CD4-positive, alpha-beta T cell treated with Interleukin-10 for 1 hour (primary cell): ENCODE data around the gene FMN1.

ENCODE experiments used
- DNase-seq: peaks from one replicate; pipeline ENCODE4 v3.0.0-alpha.2; 2020

FMN1 gene

GRCh38 chr15:32844118-32844711 lies 350.3 kb downstream of the FMN1 start:
- DNase-seq = no peak

- no peak for DNase-seq
Observed at GRCh38 chr15:32843219-32843815, 351.2 kb downstream of the FMN1 start.

- no peak for DNase-seq
Observed at GRCh38 chr15:32842081-32842480, 352.4 kb downstream of the FMN1 start.

GRCh38 chr15:32840507-32841245 lies 353.8 kb downstream of the FMN1 start:
- DNase-seq = no peak

- DNase-seq = no peak
Observed at GRCh38 chr15:32838820-32839219, 355.7 kb downstream of the FMN1 start.

GRCh38 chr15:32838338-32838737 lies 356.2 kb downstream of the FMN1 start:
- DNase-seq = no peak

- no peak for DNase-seq
Observed at GRCh38 chr15:32837935-32838334, 356.6 kb downstream of the FMN1 start.

- DNase-seq = no peak
Observed at GRCh38 chr15:32834156-32834555, 360.4 kb downstream of the FMN1 start.

GRCh38 chr15:32833379-32833821 lies 361.1 kb downstream of the FMN1 start:
- no peak for DNase-seq

- DNase-seq = no peak
Observed at GRCh38 chr15:32831485-32831884, 363.0 kb downstream of the FMN1 start.

- no peak for DNase-seq
Observed at GRCh38 chr15:32830241-32830640, 364.3 kb downstream of the FMN1 start.

GRCh38 chr15:32829436-32829835 lies 365.1 kb downstream of the FMN1 start:
- DNase-seq = no peak

GRCh38 chr15:32828507-32829186 lies 365.9 kb downstream of the FMN1 start:
- no peak for DNase-seq

- DNase-seq = no peak
Observed at GRCh38 chr15:32826685-32827084, 367.8 kb downstream of the FMN1 start.

- DNase-seq = no peak
Observed at GRCh38 chr15:32825219-32825618, 369.3 kb downstream of the FMN1 start.

GRCh38 chr15:32824777-32825176 lies 369.7 kb downstream of the FMN1 start:
- DNase-seq = no peak

- DNase-seq = no peak
Observed at GRCh38 chr15:32823750-32824149, 370.8 kb downstream of the FMN1 start.

GRCh38 chr15:32822739-32823138 lies 371.8 kb downstream of the FMN1 start:
- no peak for DNase-seq

GRCh38 chr15:32819448-32819847 lies 375.1 kb downstream of the FMN1 start:
- DNase-seq = no peak

- no peak for DNase-seq
Observed at GRCh38 chr15:32818758-32819447, 375.6 kb downstream of the FMN1 start.

GRCh38 chr15:32817577-32817976 lies 376.9 kb downstream of the FMN1 start:
- no peak for DNase-seq

GRCh38 chr15:32807331-32807730 lies 387.2 kb downstream of the FMN1 start:
- DNase-seq = no peak

GRCh38 chr15:32803631-32804030 lies 390.9 kb downstream of the FMN1 start:
- DNase-seq = no peak
